A549 (cell line): ENCODE measurements around the gene CTAGE4. TPM values are rescaled to one million over a fixed set of nuclear protein-coding genes. Genes with fewer than 3 reads are reported as not detected.
"Not testable (repeated sequence)": the region's sequence is repeated elsewhere in the genome, so short reads cannot be mapped to it uniquely, and the experiment has no call there.

Experiments used
- ATAC-seq, 2 experiments: fragments of 200-7000 bp in 1 of 2; fragments of >200 bp in 1 of 2; cut with Nextera tagmentation in 1 of 2; cut with Tn5 transposase in 1 of 2; 3 replicates each; pipeline versions ENCODE4 v1.8.0 to v1.9.1; 2018 to 2020; ENCODE audit warnings: mild to moderate bottlenecking in 1 of 2, moderate library complexity in 1 of 2
- CTCF ChIA-PET: fragments of 300-600 bp; sonication (Branson Sonifier 250); formaldehyde crosslinking; extraction: SDS; loops from one replicate; lab custom pipeline; 2021; ENCODE audit warnings: antibody characterized with exemption, inconsistent platforms; lab: Yijun Ruan, JAX
- POLR2A ChIA-PET: fragments of 350-600 bp; formaldehyde crosslinking; extraction: SDS; loops from one replicate; lab custom pipeline; 2021; ENCODE audit warnings: antibody characterized with exemption, inconsistent platforms; lab: Yijun Ruan, JAX
- DNase-seq, 2 experiments: peaks; one replicate each; pipeline versions ENCODE4 v3.0.0 to v3.0.0-alpha.2; 2011 to 2016; ENCODE audit warnings: low read depth in 1 of 2, low spot score in 1 of 2
- FAIRE-seq: peaks from 2 replicates; lab custom pipeline; 2011; peaks lifted over from hg19 to GRCh38; lab: Jason Lieb, UNC
- H3K27ac ChIP-seq, 2 experiments: fragments of >200 bp; sonication (Bioruptor Twin); formaldehyde crosslinking; 3 replicates each; pipeline ENCODE4 v1.5.1; 2016 to 2017
- H3K4me1 ChIP-seq: fragments of >200 bp; sonication (Bioruptor Twin); formaldehyde crosslinking; 3 replicates; pipeline ENCODE4 v1.6.1; 2016
- H3K4me2 ChIP-seq: fragments of >200 bp; sonication (Bioruptor Twin); formaldehyde crosslinking; 3 replicates; pipeline ENCODE4 v1.6.1; 2016
- H3K4me3 ChIP-seq: fragments of >200 bp; sonication (Bioruptor Twin); formaldehyde crosslinking; 3 replicates; pipeline ENCODE4 v1.5.1; 2016
- H3K9me3 ChIP-seq: fragments of >200 bp; sonication (Bioruptor Twin); formaldehyde crosslinking; 3 replicates; pipeline ENCODE4 v1.6.1; 2016
- CBX8 ChIP-seq: fragments of 200-600 bp; sonication (generic); IDR thresholded peaks from 2 replicates; pipeline ENCODE4 v1.6.1; 2016
- FOSB ChIP-seq: fragments of 250-450 bp; sonication (Bioruptor Pico); IDR thresholded peaks from 2 replicates; pipeline ENCODE4 v1.5.0; 2020; ENCODE audit warnings: mild to moderate bottlenecking, moderate library complexity
- HDAC2 ChIP-seq: fragments of 200-600 bp; sonication (generic); IDR thresholded peaks from 2 replicates; pipeline ENCODE4 v1.6.1; 2016
- HEYL ChIP-seq: fragments of 250-450 bp; sonication (Bioruptor Pico); IDR thresholded peaks from 2 replicates; pipeline ENCODE4 v1.8.0; 2021; ENCODE audit warnings: mild to moderate bottlenecking, moderate library complexity
- HOXB5 ChIP-seq: fragments of 250-450 bp; sonication (Bioruptor Pico); IDR thresholded peaks from 2 replicates; pipeline ENCODE4 v1.5.0; 2020; ENCODE audit warnings: mild to moderate bottlenecking, moderate library complexity
- JUNB ChIP-seq: fragments of >200 bp; sonication (Bioruptor Twin); formaldehyde crosslinking; IDR thresholded peaks from 2 replicates; pipeline ENCODE4 v1.6.1; 2016
- NPAS2 ChIP-seq: fragments of 250-450 bp; sonication (Bioruptor Pico); IDR thresholded peaks from 2 replicates; pipeline ENCODE4 v1.8.0; 2022; ENCODE audit warnings: mild to moderate bottlenecking, moderate library complexity, borderline replicate concordance
- NR3C1 ChIP-seq: fragments of >200 bp; sonication (Bioruptor Twin); formaldehyde crosslinking; IDR thresholded peaks from 3 replicates; pipeline ENCODE4 v1.6.1; 2017
- RAD21 ChIP-seq, 2 experiments: fragments of >200 bp in 1 of 2; sonication (Bioruptor Twin) in 1 of 2; formaldehyde crosslinking in 1 of 2; IDR thresholded peaks in 1 of 2; conservative IDR thresholded peaks in 1 of 2; 2 replicates in 1 of 2; 3 replicates in 1 of 2; pipeline ENCODE4 v1.6.1; 2012 to 2018; ENCODE audit warnings: inconsistent platforms in 1 of 2
- RCOR1 ChIP-seq: fragments of 150-350 bp; IDR thresholded peaks from 2 replicates; pipeline ENCODE4 v1.6.1; 2014; ENCODE audit warnings: antibody characterized with exemption, low read length, low read depth
- RNF2 ChIP-seq: fragments of 200-600 bp; sonication (generic); IDR thresholded peaks from 2 replicates; pipeline ENCODE4 v1.6.1; 2016; ENCODE audit warnings: low read depth, mild to moderate bottlenecking, antibody characterized with exemption, moderate library complexity, borderline replicate concordance
- WGBS: methylation state at CpG from one replicate; pipeline ENCODE4 v1.1.6; 2017; ENCODE audit errors: missing lambda C conversion rate; 5-methylcytosine and 5-hydroxymethylcytosine counted together
- polyA minus RNA-seq: library from RNA; depleted of rRNA, polyadenylated mRNA; stranded (reverse); fragments of >200 nt; gene quantifications from 2 replicates; pipeline ENCODE4 v1.2.3, GENCODE V29; 2011; rRNA and poly(A)+ RNA removed
- polyA plus RNA-seq, 4 experiments: library from polyadenylated mRNA; depleted of rRNA in 3 of 4; stranded (reverse); fragments of >200 nt; fragmentation: RNase III in 1 of 4; extraction: RNeasy Plus Mini Kit Qiagen cat#74134 plus additional on column Dnase treatment in 1 of 4; gene quantifications; 2 replicates in 3 of 4; 3 replicates in 1 of 4; pipeline ENCODE4 v1.2.3, GENCODE V29; 2011 to 2017
- TF ChIP-seq, protein P1 (sequence below): fragments of 450-650 bp; IDR thresholded peaks from 2 replicates; pipeline ENCODE4 v1.6.1; 2014; ENCODE audit warnings: antibody characterized with exemption
- TF ChIP-seq, protein P2 (sequence below): fragments of >200 bp; sonication (Bioruptor Twin); formaldehyde crosslinking; IDR thresholded peaks from 3 replicates; pipeline ENCODE4 v1.6.1; 2016
- TF ChIP-seq, protein P3 (sequence below): IDR thresholded peaks from 2 replicates; pipeline ENCODE4 v1.6.1; 2012
- TF ChIP-seq, protein P4 (sequence below): IDR thresholded peaks from 2 replicates; pipeline ENCODE4 v1.6.1; 2012; ENCODE audit warnings: low read depth, borderline replicate concordance

Gene CTAGE4, protein sequence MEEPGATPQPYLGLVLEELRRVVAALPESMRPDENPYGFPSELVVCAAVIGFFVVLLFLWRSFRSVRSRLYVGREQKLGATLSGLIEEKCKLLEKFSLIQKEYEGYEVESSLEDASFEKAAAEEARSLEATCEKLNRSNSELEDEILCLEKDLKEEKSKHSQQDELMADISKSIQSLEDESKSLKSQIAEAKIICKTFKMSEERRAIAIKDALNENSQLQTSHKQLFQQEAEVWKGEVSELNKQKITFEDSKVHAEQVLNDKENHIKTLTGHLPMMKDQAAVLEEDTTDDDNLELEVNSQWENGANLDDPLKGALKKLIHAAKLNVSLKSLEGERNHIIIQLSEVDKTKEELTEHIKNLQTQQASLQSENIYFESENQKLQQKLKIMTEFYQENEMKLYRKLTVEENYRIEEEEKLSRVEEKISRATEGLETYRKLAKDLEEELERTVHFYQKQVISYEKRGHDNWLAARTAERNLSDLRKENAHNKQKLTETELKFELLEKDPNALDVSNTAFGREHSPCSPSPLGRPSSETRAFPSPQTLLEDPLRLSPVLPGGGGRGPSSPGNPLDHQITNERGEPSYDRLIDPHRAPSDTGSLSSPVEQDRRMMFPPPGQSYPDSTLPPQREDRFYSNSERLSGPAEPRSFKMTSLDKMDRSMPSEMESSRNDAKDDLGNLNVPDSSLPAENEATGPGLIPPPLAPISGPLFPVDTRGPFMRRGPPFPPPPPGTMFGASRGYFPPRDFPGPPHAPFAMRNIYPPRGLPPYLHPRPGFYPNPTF
- polyA plus RNA-seq (2011; rRNA removed) (0.08 and 0.22 TPM in 2 replicates), polyA plus RNA-seq (2017; fragmentation: RNase III; extraction: RNeasy Plus Mini Kit Qiagen cat#74134 plus additional on column Dnase treatment) (not detected in 3 replicates), polyA minus RNA-seq (not detected in 2 replicates)
- polyA plus RNA-seq (2012; cell fraction: cytosol; rRNA removed), result not detected in 2 replicates
- polyA plus RNA-seq (2012; cell fraction: nucleus; rRNA removed), result not detected in 2 replicates

DNA sequence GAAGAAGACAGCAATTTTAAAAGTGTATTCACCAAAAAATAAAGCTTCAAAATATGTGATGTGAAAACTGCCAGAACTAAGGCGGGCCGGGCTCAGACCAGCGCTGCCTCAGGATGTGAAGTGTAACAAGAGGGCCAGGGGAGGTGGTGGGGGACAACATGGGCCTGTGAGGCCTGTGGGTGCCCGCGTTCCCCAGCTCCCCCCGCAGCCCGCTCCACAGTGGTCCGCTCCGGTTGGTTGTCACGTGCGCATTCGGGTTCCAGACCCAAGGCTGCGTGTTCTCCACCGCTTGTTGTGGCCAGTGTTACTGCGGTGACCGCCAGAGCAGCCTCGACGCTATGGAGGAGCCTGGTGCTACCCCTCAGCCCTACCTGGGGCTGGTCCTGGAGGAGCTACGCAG lies at the start of gene CTAGE4:
Gene CTAGE4, plus strand, starts transcription at position 301 of the 400 bp plus-strand sequence. Its CDS starts 38 bp downstream, at position 339.
- H3K4me1 ChIP-seq, CTCF ChIA-PET, H3K4me3 ChIP-seq, DNase-seq, H3K27ac ChIP-seq, FAIRE-seq, H3K9me3 ChIP-seq, POLR2A ChIA-PET, ATAC-seq, H3K4me2 ChIP-seq: not testable (repeated sequence)
- WGBS, result no CpG with 5 or more reads among the region's 19 CpGs

DNA sequence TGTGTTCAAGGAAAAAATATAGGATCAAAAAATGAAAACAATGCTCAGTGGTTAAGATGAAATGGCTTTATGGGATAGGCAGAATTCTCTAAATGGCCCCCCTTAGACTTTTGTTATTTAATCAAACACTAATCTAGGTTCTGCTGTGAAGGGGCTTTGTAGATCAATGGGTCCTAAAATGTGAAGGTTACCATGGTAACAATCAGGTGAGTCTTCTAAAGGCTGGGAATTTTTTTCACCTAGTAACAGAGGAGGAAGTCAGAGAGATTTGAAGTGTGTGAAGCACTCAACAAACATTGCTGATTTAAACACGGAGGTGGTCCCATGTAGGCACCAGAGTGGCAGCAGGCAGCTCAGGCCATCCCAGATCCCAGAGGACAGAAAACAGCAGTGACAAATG lies 49.1 kb upstream of the CTAGE4 start:
- ChIA-PET POLR2A (no interaction called here), CTCF (no interaction called here)
- Histone ChIP-seq H3K4me1 (no peaks in the 10 kb centered on the region), H3K9me3 (no peaks in the 10 kb centered on the region), H3K4me2 (no peak overlapping the region), H3K27ac (no peak overlapping the region), H3K4me3 (no peak overlapping the region)
- ATAC-seq (no peak), DNase-seq (no peak), FAIRE-seq (no peak)
- WGBS, result 35% methylated on average over 1 of the region's 1 CpG
- TF ChIP-seq HDAC2 (no peak), JUNB (no peak), CBX8 (no peak)
- TF ChIP-seq, protein P1, sequence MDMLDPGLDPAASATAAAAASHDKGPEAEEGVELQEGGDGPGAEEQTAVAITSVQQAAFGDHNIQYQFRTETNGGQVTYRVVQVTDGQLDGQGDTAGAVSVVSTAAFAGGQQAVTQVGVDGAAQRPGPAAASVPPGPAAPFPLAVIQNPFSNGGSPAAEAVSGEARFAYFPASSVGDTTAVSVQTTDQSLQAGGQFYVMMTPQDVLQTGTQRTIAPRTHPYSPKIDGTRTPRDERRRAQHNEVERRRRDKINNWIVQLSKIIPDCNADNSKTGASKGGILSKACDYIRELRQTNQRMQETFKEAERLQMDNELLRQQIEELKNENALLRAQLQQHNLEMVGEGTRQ, result no peak

DNA sequence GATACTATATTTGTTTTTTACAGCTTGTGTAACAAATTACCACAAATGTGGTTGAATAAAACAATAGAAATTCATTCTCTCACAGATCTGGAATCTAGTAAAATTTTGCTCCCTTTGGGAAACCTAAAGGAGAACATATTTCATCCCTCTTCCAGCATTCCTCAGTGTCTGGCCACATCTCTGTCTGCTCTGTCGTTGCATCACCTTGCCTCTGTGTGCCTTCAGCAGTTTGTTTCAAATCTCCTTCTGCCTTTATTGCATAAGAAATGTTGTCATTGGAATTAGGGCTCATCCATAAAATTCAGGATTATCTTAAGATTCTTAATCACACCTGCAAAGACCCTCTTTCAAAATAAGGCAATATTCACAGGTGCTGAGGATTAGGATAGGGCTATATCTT lies 45.8 kb upstream of the CTAGE4 start:
- Histone ChIP-seq H3K4me1 (no peaks in the 10 kb centered on the region), H3K4me2 (no peak overlapping the region), H3K9me3 (no peaks in the 10 kb centered on the region), H3K4me3 (no peak overlapping the region), H3K27ac (no peak overlapping the region)
- 0% methylated on average over 1 of the region's 1 CpG for WGBS
- no peak for ATAC-seq
- TF ChIP-seq NPAS2 (CRISPR knock-in tag) (no peak), FOSB (CRISPR knock-in tag) (no peak), HOXB5 (CRISPR knock-in tag) (no peak), RNF2 (no peak), CBX8 (no peak), HEYL (CRISPR knock-in tag) (no peak), NR3C1 (no peak), RAD21 (conservative IDR thresholded peaks at IDR 0.05 in 1 of 2, IDR thresholded peaks at IDR 0.05 in 1 of 2) (no peak), RCOR1 (no peak)
- TF ChIP-seq, protein P2, sequence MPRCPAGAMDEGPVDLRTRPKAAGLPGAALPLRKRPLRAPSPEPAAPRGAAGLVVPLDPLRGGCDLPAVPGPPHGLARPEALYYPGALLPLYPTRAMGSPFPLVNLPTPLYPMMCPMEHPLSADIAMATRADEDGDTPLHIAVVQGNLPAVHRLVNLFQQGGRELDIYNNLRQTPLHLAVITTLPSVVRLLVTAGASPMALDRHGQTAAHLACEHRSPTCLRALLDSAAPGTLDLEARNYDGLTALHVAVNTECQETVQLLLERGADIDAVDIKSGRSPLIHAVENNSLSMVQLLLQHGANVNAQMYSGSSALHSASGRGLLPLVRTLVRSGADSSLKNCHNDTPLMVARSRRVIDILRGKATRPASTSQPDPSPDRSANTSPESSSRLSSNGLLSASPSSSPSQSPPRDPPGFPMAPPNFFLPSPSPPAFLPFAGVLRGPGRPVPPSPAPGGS, result no peak
- TF ChIP-seq, protein P3, sequence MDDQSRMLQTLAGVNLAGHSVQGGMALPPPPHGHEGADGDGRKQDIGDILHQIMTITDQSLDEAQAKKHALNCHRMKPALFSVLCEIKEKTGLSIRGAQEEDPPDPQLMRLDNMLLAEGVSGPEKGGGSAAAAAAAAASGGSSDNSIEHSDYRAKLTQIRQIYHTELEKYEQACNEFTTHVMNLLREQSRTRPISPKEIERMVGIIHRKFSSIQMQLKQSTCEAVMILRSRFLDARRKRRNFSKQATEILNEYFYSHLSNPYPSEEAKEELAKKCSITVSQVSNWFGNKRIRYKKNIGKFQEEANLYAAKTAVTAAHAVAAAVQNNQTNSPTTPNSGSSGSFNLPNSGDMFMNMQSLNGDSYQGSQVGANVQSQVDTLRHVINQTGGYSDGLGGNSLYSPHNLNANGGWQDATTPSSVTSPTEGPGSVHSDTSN, result no peak
- TF ChIP-seq, protein P4, sequence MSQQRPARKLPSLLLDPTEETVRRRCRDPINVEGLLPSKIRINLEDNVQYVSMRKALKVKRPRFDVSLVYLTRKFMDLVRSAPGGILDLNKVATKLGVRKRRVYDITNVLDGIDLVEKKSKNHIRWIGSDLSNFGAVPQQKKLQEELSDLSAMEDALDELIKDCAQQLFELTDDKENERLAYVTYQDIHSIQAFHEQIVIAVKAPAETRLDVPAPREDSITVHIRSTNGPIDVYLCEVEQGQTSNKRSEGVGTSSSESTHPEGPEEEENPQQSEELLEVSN, result no peak
- no peak for FAIRE-seq
- no peak for DNase-seq
- CTCF ChIA-PET, result interaction anchor here (2.5 kb wide), 1 partner anchor 10 kb away, joined by 9 read pairs; no protein-coding TSS in a partner anchor
- POLR2A ChIA-PET, result interaction anchor here (0.6 kb wide), 1 partner anchor 235 kb away, joined by 3 read pairs; the partner anchor contains the start of gene TCAF1
